ENCODE data around the gene FOXN1.
"Not testable (repeated sequence)": the region's sequence is repeated elsewhere in the genome, so short reads cannot be mapped to it uniquely, and the experiment has no call there.

The FOXN1 gene

GRCh38 chr17:28549236-28550132 lies 43.3 kb downstream of the FOXN1 start:
- no peak for DNase-seq

- no peak for DNase-seq
These were observed 44.7 kb downstream of the FOXN1 start for GRCh38 chr17:28550858-28551257.

DNA sequence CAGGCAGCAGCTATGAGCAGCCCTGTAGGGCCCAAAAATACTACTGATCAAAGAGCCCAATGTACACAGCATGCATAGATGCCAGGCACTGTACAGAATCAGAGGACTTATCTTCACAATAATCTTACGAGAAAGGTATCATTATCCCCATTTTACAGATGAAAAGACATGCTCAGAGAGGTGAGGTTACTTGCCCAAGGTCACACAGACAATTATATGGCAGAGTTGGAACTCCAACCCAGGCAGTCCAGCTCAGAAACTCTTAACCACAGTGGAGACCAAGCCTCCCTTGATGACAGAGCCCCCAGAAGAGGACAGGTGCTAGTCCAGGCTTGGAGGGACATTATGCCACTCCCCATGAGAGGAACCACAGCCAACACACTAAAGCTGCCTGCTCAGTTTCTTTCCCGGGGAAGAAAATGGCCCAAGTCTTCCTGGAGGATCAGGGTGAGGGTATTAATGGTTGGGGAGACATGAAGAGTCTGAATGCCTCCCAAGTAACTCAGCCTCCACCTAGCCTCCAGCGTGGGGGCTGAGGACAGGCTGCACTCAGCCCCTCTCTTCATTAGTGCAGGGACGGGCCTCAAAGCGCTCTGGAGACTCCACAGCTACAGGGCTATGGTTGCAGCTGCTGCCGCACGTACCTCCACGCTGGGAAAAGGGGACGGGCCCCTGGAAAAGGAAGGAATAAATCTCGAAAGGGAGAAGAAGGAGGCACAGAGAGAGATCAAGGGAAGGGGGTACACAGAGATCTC lies 45.5 kb downstream of the FOXN1 start:
- no peak for DNase-seq

DNA sequence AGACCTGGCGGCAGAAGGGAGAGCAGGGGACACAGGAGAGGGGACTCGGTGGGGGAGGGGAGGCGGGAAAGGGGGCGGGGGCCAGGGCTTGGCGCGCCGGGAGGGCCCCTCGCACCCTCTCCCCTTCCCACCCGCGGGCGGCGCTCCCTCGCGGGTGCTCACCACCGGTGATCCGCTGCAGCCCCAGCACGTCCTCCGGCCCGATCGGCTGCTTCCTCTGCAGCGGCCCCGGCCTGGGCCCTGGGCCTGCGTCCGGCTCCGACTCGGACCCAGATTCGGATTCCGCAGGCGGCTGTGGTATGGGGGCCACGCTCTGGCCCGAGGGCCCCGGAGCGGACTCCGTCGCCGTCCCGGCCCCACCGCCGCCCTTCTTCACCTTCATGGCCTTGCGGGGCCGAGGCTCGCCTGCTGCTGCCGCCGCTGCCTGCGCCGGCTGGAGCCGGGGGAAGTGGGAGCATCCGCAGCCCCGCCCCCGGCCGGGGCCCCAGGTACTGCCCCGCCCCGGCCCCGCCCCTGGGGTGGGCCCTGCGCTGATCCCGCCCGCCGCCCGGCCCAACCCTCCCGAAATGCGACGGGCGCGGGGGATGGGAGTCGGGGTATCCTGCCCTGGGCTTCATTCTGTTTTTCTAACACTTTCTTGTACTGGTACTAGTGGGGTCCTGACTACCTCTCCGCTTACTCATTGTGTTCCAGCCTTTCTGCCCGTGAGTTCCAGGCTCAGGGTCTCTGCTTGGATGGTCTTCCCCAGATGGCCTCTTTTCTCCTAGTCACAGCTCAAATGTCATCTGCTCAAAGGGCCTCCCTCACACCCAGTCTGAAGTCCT lies 46.2 kb downstream of the FOXN1 start, which contains the start of gene UNC119:
Gene UNC119 (minus strand): TSS at position 449 of the 824 bp plus-strand sequence. CDS start 67 bp downstream, at position 382.
- no peak for DNase-seq

DNA sequence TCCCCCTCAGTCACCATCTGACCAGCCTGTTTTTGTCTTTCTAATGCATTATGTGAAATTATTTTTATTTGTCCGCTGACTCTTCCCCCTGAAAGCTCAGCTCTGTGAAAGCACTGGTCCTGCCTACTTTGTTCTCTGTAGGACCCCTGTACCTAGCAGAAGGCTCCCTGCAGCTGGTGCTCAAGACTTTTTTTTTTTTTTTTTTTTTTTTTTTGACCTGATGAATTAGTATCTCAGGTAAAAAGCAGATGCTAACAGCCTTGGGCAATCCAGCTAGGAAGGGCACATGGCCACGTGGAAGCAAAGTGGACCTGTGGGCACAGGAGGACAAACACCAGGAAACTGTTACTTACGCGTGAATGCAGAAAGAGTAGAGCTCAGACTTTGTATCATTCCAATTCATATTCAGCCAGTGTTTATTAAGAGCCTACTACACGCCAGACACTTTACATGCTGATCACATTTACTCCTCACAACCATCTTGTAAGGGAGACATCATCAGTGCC lies 46.9 kb downstream of the FOXN1 start:
- DNase-seq = no peak

- no peak for DNase-seq
These were observed 48.4 kb downstream of the FOXN1 start for GRCh38 chr17:28554565-28554964.

DNA sequence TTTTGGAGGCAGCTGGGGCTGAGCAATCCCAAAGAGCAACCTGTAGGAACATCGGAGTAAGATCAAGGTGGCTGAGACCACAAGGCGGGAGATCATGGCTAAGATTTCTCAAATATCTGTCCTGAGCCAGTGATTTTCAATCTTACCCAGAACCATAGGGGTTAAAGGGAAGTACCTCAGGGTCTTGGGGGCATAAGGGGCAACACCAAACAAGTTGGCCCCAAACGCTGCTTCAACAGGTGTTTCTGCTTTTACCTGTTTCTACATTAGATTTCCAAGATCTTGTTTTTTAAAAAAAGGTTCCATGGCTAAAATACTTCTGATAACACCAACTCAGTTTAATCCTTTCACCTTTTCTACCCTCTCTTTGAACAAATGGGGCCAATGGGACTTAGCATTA lies 48.9 kb downstream of the FOXN1 start:
- no peak for DNase-seq

GRCh38 chr17:28563475-28563874 lies 57.3 kb downstream of the FOXN1 start:
- no peak for DNase-seq

DNA sequence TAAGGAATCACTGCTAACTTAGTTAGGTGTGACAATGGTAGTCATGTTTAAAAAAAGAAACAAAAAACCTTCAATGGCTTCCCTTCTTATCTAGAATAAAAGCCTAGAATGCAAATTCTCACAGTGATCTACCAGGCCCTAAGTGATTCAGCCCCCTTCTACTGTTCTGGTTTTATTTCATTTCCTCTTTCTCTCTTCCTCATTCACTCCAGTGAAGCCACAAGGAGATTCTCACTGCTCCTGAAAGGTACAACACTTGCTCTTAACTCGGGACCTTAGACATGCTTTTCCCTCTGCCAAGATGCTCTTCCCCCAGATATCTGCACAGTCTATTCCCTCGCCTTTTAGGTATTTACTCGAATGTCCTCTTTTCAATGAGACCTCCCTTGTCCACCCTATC lies 61.5 kb downstream of the FOXN1 start:
- DNase-seq = no peak

- no peak for DNase-seq
These were observed 63.3 kb downstream of the FOXN1 start for GRCh38 chr17:28569446-28569845.

- peak in 1 of 2 experiments; percentile 6 for DNase-seq
These were observed 64.7 kb downstream of the FOXN1 start for GRCh38 chr17:28570716-28571360.

DNA sequence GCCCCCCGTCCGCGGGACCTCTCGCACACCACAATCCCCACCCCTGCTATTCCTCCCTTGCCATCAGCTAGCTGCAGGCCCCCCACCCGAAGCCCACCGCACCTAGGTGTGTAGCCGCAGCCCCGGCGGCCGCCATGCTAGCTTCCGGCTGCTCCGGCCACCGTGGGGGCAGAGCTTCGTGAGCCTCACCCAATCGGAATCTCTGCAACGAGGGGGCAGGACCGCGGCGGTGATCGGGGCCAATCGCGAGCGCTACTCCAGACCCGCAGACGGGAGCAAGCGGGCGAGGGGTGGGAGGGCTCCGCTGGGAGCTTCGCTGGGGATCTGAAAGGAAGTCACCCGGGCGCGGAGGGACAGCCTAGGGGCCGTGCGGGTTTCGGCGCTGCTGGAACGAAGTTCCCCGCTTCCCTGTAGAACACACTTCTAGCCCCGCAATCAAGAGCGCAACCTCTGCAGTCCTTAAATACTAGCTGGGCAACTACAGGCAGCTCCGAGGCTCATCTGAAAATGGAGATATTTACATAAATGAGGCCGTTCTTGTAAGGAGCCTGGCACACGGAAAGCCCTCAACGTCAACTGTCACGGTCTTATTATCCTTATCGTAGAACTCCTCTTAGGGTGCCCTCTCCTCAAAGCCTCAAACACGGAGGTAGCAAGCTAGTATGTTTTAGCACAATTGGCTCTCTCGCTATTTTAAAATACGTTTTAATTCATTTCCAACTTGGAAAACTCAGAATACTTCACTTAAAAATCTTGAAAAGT lies 65.4 kb downstream of the FOXN1 start, which contains the start of gene PIGS:
Gene PIGS (minus strand): TSS at position 164 of the 762 bp plus-strand sequence. CDS start 28 bp downstream, at position 136.
- peak; percentile 74 to 89 for DNase-seq

DNA sequence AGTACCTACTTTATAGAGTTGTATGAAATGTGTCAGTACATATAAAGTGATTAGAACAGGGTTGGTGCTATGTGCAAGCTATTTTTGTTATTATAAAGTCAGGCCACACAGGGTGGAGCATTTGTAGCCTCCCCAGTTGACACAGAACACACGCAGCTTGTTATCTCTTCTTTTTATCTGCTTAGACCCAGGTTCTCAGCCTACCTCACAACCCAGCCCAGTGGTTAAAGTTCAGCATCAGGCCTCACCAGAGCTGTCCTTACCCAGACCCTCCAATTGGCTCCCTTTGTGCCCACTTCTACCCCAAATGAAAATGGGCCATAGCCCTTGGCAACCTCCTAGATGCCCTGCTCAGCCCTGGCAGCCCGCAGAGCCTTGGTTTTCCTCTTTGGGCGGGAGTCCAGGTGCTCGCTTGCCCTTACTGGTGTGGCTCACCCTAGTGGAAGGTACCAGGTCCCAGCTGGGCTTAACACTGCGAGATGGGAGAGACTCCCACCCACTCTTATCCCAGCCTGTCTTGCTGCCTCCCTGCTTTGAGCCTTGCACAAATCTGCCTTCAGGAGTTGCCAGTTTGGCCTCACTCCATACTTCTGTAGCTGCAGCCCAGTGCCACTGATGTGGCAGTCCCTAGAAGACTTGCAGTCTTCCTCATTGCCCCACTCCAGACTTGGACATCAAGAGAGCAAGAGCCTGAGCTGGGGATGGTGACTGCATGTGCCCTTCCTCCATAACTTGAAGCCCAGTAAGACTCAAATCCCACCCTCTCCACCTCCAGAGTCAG lies 66.3 kb downstream of the FOXN1 start:
- DNase-seq = no peak

DNA sequence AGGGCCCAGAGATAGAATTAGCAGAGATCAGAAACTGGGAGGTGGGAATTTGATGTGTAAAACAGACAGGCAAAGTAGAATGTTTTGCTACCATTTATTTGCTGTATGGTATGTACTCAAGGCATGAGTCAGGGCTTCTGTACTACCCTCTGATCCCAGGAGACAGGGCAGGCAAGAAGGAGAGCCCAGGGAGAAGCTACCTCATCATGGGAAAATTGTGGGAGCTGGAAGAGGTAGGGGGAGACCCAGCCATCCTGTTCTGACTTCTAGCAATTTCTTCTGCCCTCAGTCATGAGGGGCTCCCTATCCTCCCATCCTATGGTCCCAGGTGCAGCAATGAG lies 66.9 kb downstream of the FOXN1 start:
- no peak for DNase-seq

- DNase-seq = no peak
These were observed 67.4 kb downstream of the FOXN1 start for GRCh38 chr17:28573521-28573920.

DNA sequence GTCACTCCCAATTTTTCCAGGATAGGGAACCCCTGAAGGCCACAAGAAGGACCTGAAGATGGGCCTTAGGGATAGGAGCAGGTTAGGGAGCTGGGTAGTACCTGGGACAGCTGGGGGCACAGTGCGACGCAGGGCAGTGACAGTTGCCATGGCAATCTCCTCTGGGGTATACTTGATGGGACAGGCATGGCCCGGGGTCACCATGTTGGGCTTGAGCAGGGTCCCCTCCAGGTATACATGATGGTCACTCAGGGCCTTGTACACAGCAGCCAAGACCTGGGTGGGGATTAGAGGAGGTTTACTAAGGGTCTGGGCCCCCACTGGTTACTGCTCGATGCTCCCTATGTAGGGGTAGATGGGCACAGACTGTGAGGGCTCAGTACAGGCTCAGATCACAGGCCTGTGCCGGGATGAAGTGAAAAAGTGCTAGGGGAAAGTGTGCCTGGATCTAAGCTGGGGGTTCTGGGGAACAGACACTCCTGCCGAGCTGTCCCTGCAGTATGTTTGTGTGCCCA lies 67.9 kb downstream of the FOXN1 start:
- no peak for DNase-seq

GRCh38 chr17:28574526-28574925 lies 68.4 kb downstream of the FOXN1 start:
- DNase-seq = no peak

- DNase-seq = peak; percentile 28 to 51
These were observed 69.1 kb downstream of the FOXN1 start for GRCh38 chr17:28575126-28575795.

DNA sequence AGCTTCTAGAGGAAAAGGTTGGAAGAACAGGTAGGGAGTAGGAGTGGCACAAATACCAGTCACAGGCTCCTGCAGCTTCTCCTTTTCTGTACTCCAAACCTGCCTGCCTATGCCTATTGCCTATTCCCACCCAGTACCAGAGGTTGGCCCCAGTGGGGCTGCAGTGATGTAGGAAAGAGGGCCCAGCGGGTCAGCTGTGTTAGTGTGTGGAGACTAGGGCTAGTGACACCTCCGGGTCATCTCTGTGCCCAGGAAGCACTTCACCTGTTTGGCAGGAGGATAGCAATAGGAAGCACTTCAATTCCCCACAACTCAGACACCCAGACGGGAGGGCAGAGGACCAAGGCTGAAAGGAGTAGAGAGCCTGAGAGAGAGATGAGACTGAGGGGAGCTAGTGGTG lies 69.9 kb downstream of the FOXN1 start:
- not testable (repeated sequence) for DNase-seq
